Heart left ventricle (tissue), 13 donors: ENCODE measurements around the gene AGBL3.

Experiments
- CTCF ChIP-seq, 12 donors: fragments of 200-600 bp; sonication (generic) in 4 of 12; IDR thresholded peaks; one replicate each; pipeline versions ENCODE4 v1.5.0 to v1.8.0; 2018 to 2022; ENCODE audit warnings: antibody characterized with exemption in 12 of 12, mild to moderate bottlenecking in 5 of 12
- POLR2A ChIP-seq, 2 donors: fragments of 450-650 bp; IDR thresholded peaks; one replicate each; pipeline ENCODE4 v1.6.1; 2017; ENCODE audit warnings: antibody characterized with exemption in 2 of 2, mild to moderate bottlenecking in 2 of 2, moderate library complexity in 2 of 2
- donor health status: ischemic (EF 13 %, LVEDD 7.1; RV severe dilation, severe dysfunction).
- donor health status: DM: no; HTN: yes; CAD: no.
- donor health status: DM: no; HTN: no; CAD: no.
- donor health status: ischemic (EF 25% LVEDD 6.9; RV normal size, moderate dysfunction).
- donor health status: ischemic (EF 25% LVEDD 5.7; RV mildly dilated, moderate dysfunction).
- donor health status: ischemic (EF 35%, LVEDD 5.7; RV mildly dilated, moderate dysfunction).
- donor health status: nonischemic (EF 11% LVEDD 7.7; RV severe dilation, severe dysfunction).
- donor health status: DM: yes; HTN: yes; CAD: no.
- donor health status: PGD.
- donor health status: ischemic (EF 29% LVEDD 5.4; RV normal size, mild dysfunction).
- donor health status: nonischemic (EF 23%, LVEDD 6.1; RV moderate dilation, normal function).

DNA sequence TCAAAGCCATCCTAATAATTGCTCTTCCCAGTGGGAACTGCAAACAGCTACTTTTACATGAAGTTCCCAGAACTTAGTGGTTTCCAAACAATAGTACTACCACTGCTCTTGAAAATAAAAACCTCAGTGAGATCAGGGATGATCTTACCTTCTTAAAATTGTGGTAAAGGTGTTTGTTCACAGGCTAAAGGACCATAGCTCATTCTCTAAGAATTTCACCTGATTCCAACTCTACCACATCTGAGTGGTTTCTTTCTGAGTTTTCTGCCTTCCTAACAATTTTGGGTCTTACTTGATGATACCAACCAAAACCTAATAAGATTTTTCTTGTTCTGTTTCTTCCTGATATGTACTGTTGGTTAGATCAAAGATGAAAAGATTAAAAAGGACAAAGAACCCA is 45.6 kb upstream of the AGBL3 start:
- TF ChIP-seq CTCF (IDR thresholded peaks at IDR 0.05) = no peak
- no peak for TF ChIP-seq POLR2A (IDR thresholded peaks at IDR 0.05)
